SHP77 treated with DMSO at 0.1 percent for 48 hours (cell line): ENCODE measurements around the gene TANGO6.

ENCODE experiments used
- DNase-seq: peaks from one replicate; lab custom pipeline; 2025; lab: John Stamatoyannopoulos, UW

TANGO6 gene

GRCh38 chr16:68909099-68909733 is 65.9 kb downstream of the TANGO6 start:
- no peak for DNase-seq

- DNase-seq: no peak
Observed at GRCh38 chr16:68910051-68910450, 66.7 kb downstream of the TANGO6 start.

- DNase-seq: no peak
Observed at GRCh38 chr16:68915589-68915988, 72.3 kb downstream of the TANGO6 start.

GRCh38 chr16:68917541-68917940 is 74.2 kb downstream of the TANGO6 start:
- DNase-seq: no peak

- DNase-seq: no peak
Observed at GRCh38 chr16:68920349-68920748, 77.0 kb downstream of the TANGO6 start.

GRCh38 chr16:68921637-68922036 is 78.3 kb downstream of the TANGO6 start:
- DNase-seq: no peak

GRCh38 chr16:68923116-68923515 is 79.8 kb downstream of the TANGO6 start:
- no peak for DNase-seq

GRCh38 chr16:68927018-68927417 is 83.7 kb downstream of the TANGO6 start:
- DNase-seq: no peak

GRCh38 chr16:68931196-68931595 is 87.9 kb downstream of the TANGO6 start:
- DNase-seq: no peak

GRCh38 chr16:68934402-68934801 is 91.1 kb downstream of the TANGO6 start:
- DNase-seq: no peak

- DNase-seq: no peak
Observed at GRCh38 chr16:68935008-68935407, 91.7 kb downstream of the TANGO6 start.

- no peak for DNase-seq
Observed at GRCh38 chr16:68936736-68937631, 93.7 kb downstream of the TANGO6 start.

- DNase-seq: no peak
Observed at GRCh38 chr16:68939692-68940320, 96.5 kb downstream of the TANGO6 start.

- no peak for DNase-seq
Observed at GRCh38 chr16:68940816-68941215, 97.5 kb downstream of the TANGO6 start.

GRCh38 chr16:68943961-68944360 is 100.6 kb downstream of the TANGO6 start:
- no peak for DNase-seq

GRCh38 chr16:68948230-68948910 is 105.0 kb downstream of the TANGO6 start:
- no peak for DNase-seq

GRCh38 chr16:68951991-68952877 is 108.9 kb downstream of the TANGO6 start:
- no peak for DNase-seq

- DNase-seq: no peak
Observed at GRCh38 chr16:68954911-68955635, 111.7 kb downstream of the TANGO6 start.

- no peak for DNase-seq
Observed at GRCh38 chr16:68960910-68961309, 117.6 kb downstream of the TANGO6 start.

GRCh38 chr16:68961778-68962402 is 118.6 kb downstream of the TANGO6 start:
- DNase-seq: no peak
